Mucosa of descending colon (tissue), 3 donors: ENCODE results near the gene CELF6. TPM values are rescaled to one million over a fixed set of nuclear protein-coding genes. Genes with fewer than 3 reads are reported as not detected.
A peak's percentile ranks its signal among the peaks of the same experiment; 100 is the strongest.

Source experiments
- ATAC-seq: fragments of 200-7000 bp; cut with Tn5 transposase; one replicate; pipeline ENCODE4 v1.9.1; 2020; ENCODE audit warnings: mild to moderate bottlenecking, moderate library complexity
- DNase-seq, 3 donors: peaks; one replicate each; pipeline ENCODE4 v3.0.0-alpha.2; 2020
- H3K36me3 ChIP-seq: fragments of 200-600 bp; one replicate; pipeline ENCODE4 v1.8.0; 2021; ENCODE audit warnings: low read depth, mild to moderate bottlenecking
- H3K4me1 ChIP-seq: fragments of 200-600 bp; one replicate; pipeline ENCODE4 v1.8.0; 2021; ENCODE audit warnings: low read depth, mild to moderate bottlenecking
- H3K4me3 ChIP-seq: fragments of 200-600 bp; one replicate; pipeline ENCODE4 v1.8.0; 2021; ENCODE audit warnings: mild to moderate bottlenecking
- H3K9me3 ChIP-seq: fragments of 200-600 bp; one replicate; pipeline ENCODE4 v1.8.0; 2021; ENCODE audit warnings: mild to moderate bottlenecking
- intact Hi-C, 2 donors: fragments of 100-400 bp; cut with DNase I in 1 of 2; cut with micrococcal nuclease in 1 of 2; formaldehyde crosslinking; loops; one replicate each; pipeline versions ENCODE4 v1.11.0 to v1.11.1; 2022; cut with DNase I, micrococcal nuclease
- total RNA-seq, 3 donors: library from RNA; stranded (reverse); fragmentation: NEBNext Ultra II Directional in 2 of 3; extraction: Animal tissue kit (Norgen Biotek cat#: 25700) in 2 of 3; gene quantifications; one replicate each; pipeline versions ENCODE4 v1.2.1 to v1.2.4, GENCODE V29; 2021 to 2023
- TF ChIP-seq, protein P1 (sequence below): fragments of 200-600 bp; IDR thresholded peaks from one replicate; pipeline ENCODE4 v1.8.0; 2022; ENCODE audit warnings: antibody characterized with exemption, mild to moderate bottlenecking
- donor health status: DM: no; HTN: no; CAD: no; lungs with moderate emphysema.
- donor health status: DM: no; HTN: no; CAD: no.
- donor health status: DM: no; HTN: yes; CAD: no.

CELF6 gene
- total RNA-seq, 3 donors from 2014 or later = 0.67 to 3.8 (median 3.0) TPM

DNA sequence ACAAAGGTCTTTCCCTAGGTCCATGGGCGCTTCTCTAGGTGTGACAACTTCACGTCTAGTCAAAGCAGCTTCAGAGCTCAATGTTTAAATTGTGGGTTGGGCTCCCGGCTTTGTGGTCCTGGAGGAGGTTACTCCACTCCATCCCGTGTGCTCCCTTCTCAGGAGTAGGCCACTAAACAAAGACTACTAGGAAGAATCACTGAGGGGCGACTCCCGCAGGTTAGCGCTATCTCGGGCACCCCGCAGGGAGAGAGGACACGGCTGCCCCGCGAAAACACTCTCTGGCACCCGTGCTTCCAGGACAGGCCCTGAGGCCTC lies 48.1 kb downstream of the CELF6 start:
- Histone ChIP-seq H3K4me1 (peaks cover 9% of the 10 kb centered on the region), H3K9me3 (no peaks in the 10 kb centered on the region), H3K4me3 (peak overlapping the region; percentile 60), H3K36me3 (no peaks in the 10 kb centered on the region)
- ATAC-seq (peak; percentile 4), DNase-seq (peak in 1 of 3 donors; percentile 23)
- intact Hi-C loops = no loop called here
- TF ChIP-seq, protein P1, sequence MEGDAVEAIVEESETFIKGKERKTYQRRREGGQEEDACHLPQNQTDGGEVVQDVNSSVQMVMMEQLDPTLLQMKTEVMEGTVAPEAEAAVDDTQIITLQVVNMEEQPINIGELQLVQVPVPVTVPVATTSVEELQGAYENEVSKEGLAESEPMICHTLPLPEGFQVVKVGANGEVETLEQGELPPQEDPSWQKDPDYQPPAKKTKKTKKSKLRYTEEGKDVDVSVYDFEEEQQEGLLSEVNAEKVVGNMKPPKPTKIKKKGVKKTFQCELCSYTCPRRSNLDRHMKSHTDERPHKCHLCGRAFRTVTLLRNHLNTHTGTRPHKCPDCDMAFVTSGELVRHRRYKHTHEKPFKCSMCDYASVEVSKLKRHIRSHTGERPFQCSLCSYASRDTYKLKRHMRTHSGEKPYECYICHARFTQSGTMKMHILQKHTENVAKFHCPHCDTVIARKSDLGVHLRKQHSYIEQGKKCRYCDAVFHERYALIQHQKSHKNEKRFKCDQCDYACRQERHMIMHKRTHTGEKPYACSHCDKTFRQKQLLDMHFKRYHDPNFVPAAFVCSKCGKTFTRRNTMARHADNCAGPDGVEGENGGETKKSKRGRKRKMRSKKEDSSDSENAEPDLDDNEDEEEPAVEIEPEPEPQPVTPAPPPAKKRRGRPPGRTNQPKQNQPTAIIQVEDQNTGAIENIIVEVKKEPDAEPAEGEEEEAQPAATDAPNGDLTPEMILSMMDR = no peak

DNA sequence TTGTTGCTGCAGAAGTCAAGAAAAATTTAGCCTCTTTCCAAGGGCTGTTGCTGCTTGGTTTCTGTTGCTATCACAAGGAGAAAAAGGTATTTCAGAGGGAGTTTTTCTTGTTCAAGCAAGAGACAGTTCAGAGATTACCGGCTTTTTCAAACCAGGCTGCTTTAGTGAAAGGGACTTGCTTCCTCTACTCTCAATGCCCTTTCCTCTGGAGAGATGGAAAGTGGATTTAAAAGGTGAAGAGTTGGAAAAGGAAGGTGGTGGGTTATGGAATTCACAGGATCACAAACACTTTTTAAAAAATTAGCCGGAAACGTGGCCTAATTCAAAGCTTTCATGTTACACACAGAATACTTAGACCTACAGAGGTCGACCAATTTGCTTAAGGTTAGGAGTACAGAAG lies 48.7 kb downstream of the CELF6 start:
- TF ChIP-seq, protein P1 = no peak
- intact Hi-C loops = no loop called here
- DNase-seq = no peak
- H3K4me3 ChIP-seq = no peak overlapping the region
- ATAC-seq = no peak
- H3K9me3 ChIP-seq = no peaks in the 10 kb centered on the region
- no peaks in the 10 kb centered on the region for H3K36me3 ChIP-seq
- H3K4me1 ChIP-seq = peaks cover 9% of the 10 kb centered on the region

DNA sequence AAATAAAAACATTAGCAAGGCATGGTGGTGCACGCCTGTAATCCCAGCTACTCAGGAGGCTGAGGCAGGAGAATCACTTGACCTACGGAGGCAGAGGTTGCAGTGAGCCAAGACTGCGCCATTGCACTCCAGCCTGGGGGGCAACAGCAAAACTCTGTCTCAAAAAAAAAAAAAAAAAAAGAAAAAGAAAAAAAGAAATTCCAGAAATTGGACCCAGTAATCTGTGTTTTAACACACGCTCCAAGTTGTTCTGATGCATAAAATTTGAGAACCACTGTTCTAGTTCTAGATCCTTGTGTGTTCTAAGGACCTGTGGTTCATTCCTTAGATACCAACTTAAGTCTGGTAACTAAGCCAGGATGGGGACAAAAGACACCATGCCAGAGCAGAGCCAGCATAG lies 50.2 kb downstream of the CELF6 start:
- no peak for ATAC-seq
- intact Hi-C loops = no loop called here
- H3K36me3 ChIP-seq = peaks cover 5% of the 10 kb centered on the region
- no peak overlapping the region for H3K4me3 ChIP-seq
- H3K9me3 ChIP-seq = no peaks in the 10 kb centered on the region
- no peak for DNase-seq
- TF ChIP-seq, protein P1 = no peak
- H3K4me1 ChIP-seq = peaks cover 9% of the 10 kb centered on the region

DNA sequence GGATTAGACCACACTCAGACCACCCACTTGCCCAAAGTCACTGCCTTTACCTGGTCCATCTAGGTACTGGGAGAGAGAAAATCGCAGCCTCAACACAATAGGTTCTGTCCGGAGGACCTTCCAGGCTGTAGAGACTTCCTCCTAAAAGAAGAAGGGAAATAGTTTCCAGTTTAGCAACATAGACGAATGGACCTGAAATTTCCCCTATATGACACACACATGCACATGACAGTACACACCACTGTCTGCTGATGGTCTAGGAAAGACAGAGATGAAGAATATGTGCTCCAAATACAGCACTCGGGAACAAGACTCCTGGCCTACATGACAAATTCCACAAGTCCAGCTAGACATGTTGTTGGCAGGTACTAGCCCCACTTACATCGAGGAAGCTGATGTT lies 54.9 kb downstream of the CELF6 start:
- no peak for DNase-seq
- H3K4me3 ChIP-seq = no peak overlapping the region
- TF ChIP-seq, protein P1 = no peak
- peaks cover 9% of the 10 kb centered on the region for H3K36me3 ChIP-seq
- intact Hi-C loops = no loop called here
- no peaks in the 10 kb centered on the region for H3K9me3 ChIP-seq
- ATAC-seq = no peak
- H3K4me1 ChIP-seq = no peaks in the 10 kb centered on the region

DNA sequence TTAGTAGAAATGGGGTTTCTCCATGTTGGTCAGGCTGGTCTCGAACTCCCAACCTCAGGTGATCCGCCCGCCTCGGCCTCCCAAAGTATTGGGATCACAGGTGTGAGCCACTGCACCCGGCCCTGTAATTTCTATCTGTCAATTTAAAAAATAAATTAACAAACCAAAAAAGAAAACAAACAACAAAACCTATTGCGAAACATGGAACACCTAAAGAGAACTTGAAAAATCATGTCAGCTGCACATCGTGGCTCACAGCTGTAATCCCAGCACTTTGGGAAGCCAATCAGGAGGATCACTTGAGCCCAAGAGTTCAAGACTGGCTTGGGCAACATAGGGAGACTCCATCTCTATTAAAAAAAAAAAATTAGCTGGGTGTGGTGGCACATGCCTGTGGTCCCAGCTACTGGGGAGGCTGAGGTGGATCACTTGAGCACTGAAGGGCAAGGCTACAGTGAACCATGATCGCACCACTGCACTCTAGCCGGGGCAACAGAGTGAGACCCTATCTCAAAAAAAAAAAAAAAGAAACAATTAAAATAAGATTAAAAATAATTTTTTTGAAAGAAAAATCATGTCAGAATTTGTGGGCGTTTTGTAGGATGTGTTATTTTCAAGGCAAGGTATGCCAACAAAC lies 67.2 kb downstream of the CELF6 start:
- H3K9me3 ChIP-seq = no peaks in the 10 kb centered on the region
- TF ChIP-seq, protein P1 = no peak
- H3K4me3 ChIP-seq = no peak overlapping the region
- no peaks in the 10 kb centered on the region for H3K4me1 ChIP-seq
- DNase-seq = no peak
- intact Hi-C loops = no loop called here
- no peaks in the 10 kb centered on the region for H3K36me3 ChIP-seq
- ATAC-seq = no peak
